Astrocyte of the cerebellum (primary cell): ENCODE results near the gene SHD.
"Not testable (repeated sequence)": the region's sequence is repeated elsewhere in the genome, so short reads cannot be mapped to it uniquely, and the experiment has no call there.

Source experiments
- DNase-seq: peaks from one replicate; pipeline ENCODE4 v3.0.0-alpha.2; 2011; ENCODE audit warnings: low read depth
- H3K4me3 ChIP-seq: 2 replicates; pipeline ENCODE4 v1.5.1; 2011; ENCODE audit warnings: mild to moderate bottlenecking, low read depth, low read length, moderate library complexity
- in situ Hi-C: cut with HindIII; loops from 2 replicates; pipeline ENCODE4 v1.10.0; 2017; ENCODE audit warnings: low sequenced_read_pairs
- TF ChIP-seq, protein P1 (sequence below): IDR thresholded peaks from 2 replicates; pipeline ENCODE4 v1.5.1; 2012; ENCODE audit warnings: low read length, low read depth, moderate library complexity, mild to moderate bottlenecking; ENCODE audit errors: missing control alignments

The SHD gene

DNA sequence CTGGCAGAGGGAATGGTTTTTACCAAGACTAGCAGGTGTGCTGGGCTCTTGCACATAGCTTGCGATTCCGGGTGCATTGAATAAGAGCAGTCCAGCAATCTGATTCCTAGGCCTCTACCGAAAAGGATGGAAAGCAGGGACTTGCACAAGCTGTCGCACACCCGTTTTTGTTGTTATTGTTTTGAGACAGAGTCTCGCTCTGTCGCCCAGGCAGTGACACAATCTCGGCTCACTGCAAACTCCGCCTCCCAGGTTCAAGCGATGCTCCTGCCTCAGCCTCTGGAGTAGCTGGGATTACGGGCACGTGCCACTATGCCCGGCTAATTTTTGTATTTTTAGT, 44.2 kb upstream of the SHD start:
- in situ Hi-C loops, result no loop called here
- H3K4me3 ChIP-seq, result no peak overlapping the region
- TF ChIP-seq, protein P1, sequence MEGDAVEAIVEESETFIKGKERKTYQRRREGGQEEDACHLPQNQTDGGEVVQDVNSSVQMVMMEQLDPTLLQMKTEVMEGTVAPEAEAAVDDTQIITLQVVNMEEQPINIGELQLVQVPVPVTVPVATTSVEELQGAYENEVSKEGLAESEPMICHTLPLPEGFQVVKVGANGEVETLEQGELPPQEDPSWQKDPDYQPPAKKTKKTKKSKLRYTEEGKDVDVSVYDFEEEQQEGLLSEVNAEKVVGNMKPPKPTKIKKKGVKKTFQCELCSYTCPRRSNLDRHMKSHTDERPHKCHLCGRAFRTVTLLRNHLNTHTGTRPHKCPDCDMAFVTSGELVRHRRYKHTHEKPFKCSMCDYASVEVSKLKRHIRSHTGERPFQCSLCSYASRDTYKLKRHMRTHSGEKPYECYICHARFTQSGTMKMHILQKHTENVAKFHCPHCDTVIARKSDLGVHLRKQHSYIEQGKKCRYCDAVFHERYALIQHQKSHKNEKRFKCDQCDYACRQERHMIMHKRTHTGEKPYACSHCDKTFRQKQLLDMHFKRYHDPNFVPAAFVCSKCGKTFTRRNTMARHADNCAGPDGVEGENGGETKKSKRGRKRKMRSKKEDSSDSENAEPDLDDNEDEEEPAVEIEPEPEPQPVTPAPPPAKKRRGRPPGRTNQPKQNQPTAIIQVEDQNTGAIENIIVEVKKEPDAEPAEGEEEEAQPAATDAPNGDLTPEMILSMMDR, result no peak
- DNase-seq, result no peak

DNA sequence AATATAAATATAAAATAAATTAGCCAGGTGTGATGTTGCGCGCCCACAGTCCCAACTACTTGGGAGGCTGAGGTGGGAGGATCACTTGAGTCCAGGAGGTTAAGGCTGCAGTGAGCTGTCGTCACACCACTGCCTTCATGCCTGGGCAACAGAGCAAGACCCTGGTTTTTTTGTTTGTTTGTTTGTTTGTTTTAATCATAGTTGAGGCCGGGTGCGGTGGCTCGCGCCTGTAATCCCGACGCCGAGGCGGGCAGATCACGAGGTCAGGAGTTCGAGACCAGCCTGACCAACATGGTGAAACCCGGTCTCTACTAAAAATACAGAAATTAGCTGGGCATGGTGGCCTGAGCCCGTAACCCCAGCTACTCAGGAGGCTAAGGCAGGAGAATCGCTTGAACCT, 41.6 kb upstream of the SHD start:
- H3K4me3 ChIP-seq, DNase-seq, in situ Hi-C loops: not testable (repeated sequence)

DNA sequence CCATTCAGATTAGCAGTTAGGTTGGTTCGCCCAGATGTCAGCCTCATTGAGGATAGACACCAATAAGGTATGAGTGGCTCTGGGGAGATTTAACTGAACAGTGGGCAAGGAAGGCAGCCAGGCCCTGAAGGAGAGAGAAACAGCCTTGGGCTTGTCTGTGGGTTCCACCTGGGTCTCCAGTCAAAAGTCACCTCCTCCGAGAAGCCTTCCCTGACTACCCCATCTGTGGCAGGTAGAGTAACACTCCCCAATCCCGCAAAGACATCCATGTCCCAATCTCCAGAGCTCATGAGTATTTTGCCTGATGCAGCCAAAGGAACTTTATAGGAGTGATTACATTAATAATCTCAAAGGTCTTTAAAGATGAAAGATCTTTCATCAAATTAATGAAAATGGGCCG, 40.2 kb upstream of the SHD start:
- no peak overlapping the region for H3K4me3 ChIP-seq
- no peak for DNase-seq
- TF ChIP-seq, protein P1, result no peak
- in situ Hi-C loops, result no loop called here

DNA sequence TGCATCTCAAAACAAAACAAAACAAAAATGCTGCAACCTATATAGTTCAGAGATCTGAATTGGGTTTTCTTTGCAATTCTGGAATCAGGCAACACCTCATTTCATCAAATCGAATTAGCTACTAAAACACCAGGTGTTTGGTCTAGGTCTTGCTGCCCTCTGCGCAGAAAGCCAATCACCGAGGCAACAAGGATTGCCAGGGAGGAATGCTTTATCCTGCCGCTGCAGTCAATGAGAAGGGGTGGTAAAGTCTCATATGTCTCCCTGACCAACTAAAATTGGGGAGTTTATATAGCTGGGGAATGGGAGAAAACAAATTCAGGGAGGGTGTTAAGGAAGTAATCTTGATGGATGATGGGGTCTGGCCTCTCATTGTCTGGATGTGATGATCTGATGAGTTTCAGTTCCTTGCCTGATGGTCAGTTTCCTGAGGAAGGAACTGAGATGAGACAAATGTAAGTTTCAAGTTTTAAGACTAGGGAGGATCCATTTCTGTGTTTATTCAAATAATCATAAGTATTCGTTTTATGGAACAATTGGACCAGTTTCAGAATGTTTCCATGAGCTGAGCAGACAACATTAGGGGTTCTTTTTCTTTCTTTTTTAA, 37.1 kb upstream of the SHD start:
- TF ChIP-seq, protein P1, result no peak
- H3K4me3 ChIP-seq, result no peak overlapping the region
- in situ Hi-C loops, result no loop called here
- DNase-seq, result no peak

DNA sequence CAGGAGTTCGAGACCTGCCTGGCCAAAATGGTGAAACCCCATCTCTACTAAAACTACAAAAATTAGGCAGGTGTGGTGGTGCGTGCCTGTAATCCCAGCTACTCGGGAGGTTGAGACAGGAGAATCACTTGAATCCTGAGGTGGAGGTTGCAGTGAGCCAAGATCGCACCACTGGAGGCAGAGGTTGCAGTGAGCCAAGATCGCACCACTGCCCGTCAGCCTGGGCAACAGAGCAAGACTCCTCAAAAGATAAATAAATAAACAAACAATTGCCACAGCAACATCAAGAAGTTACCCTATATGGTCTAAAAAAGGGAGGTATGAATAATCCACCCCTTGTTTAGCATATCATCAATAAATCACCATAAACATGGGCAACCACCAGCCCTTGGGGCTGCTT, 33.1 kb upstream of the SHD start:
- DNase-seq, H3K4me3 ChIP-seq, in situ Hi-C loops: not testable (repeated sequence)

DNA sequence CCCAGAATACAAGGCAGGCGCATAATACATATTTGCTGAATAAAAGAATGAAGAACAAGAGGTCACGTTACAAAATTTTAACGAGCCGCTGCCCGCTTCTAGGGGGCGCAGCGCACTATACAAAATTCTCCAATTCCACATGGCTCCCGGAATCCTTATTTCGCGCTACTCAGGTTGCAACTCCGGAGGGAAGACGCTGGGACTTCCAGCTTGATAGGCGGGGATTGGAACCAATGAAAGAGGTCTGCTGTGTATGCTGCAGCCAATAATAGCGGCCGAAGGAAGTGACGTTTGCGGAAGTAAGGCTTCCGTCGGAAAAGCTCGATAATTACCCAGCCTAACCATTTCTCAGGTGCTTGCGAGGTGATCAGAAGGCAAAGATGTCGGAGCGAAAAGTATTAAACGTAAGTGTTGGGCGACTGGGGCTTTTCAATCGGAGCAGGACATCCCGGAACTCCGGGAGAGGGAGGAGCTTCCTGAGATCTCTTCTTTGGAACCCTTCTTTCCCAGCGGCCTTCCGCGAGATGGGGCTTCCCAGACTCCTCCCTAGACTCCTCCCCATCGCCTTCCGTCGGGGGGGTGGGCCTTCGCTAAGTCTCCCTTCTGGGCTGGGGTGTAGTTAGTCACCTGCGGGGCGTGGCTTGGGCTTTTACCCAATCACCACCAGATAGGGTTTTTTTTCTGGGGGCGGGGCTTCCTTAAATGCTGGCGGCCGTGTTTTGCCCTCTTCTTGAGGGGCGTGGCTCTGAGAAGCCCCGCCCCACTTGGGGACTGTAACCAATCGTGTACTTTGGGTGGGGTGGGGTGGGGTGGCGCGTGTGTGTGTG, 32.1 kb upstream of the SHD start, which contains the start of gene YJU2:
Gene YJU2, plus strand, starts transcription at position 314 of the 827 bp plus-strand sequence. Its CDS starts 67 bp downstream, at position 381.
- TF ChIP-seq, protein P1, result peak; percentile 67
- peak within 1 kb of the TSS; percentile 54 for H3K4me3 ChIP-seq
- in situ Hi-C loops, result no loop called here
- DNase-seq, result peak; percentile 99

DNA sequence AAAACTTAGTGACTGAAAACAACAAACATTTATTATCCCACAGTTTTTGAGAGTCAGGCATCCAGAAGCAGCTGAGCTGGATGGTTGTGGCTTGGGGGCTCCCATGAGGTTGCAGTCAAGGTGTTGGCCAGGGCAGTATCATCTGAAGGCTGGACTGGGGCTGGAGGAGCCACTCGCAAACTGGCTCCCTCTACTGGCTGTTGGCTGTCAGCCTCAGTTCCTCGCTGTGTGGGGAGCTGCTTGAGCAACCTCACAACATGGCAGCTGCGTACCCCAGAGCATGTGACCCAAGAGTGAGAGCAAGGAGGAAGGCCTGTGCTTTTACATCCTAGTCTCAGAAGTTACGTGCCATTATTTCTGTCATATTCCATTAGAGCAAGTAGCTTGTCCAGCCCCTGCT, 22.5 kb upstream of the SHD start:
- TF ChIP-seq, protein P1, result no peak
- in situ Hi-C loops, result no loop called here
- no peak for DNase-seq
- H3K4me3 ChIP-seq, result no peak overlapping the region

DNA sequence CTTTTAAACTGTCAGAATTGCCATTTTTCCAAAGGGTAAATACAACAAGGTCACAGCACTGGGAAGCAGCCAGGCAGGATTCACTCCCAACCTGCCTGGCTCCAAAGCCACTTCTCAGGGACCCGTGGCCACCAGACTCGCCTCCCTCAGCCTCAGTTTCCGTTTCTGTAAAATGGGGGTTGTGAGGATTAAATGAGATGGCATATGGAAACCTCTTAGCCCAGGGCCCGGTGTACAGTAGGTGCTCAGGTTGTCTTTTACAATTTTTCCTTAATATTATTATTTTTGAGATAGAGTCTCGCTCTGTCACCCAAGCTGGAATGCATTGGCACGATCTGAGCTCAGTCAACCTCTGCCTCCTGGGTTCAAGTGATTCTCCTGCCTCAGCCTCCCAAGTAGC, 22.0 kb upstream of the SHD start:
- TF ChIP-seq, protein P1, result no peak
- H3K4me3 ChIP-seq, result no peak overlapping the region
- DNase-seq, result no peak
- in situ Hi-C loops, result no loop called here
